ENCODE data around the gene LRP1B. TPM values are rescaled to one million over a fixed set of nuclear protein-coding genes. Genes with fewer than 3 reads are reported as not detected.

The LRP1B gene
- total RNA-seq, 2 donors from 2014 or later, result 0.91 to 1.2 TPM

DNA sequence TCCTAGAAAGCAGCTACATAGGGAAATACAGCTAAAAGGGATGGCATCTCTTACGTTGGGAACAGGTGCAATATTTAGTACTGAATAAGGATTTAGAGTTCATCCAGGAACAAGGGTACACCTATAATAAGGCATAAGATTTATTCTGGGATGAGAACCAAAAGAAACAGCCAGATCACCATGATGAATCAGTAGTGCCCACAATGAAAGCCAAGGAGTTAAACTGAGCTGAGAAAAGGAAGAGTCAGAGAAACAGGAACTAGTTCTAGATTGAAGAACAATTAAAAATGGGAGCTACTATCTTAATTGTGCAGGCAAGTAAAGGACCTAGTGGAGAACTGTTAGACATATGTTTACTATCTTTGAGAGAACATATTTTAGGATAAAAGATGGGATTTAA, 692.3 kb downstream of the LRP1B start:
- Histone ChIP-seq H3K27me3 (replicated peaks; ENCODE audit: insufficient read depth) (no peaks in the 10 kb centered on the region), H3K4me1 (replicated peaks) (no peaks in the 10 kb centered on the region), H3K36me3 (no peaks in the 10 kb centered on the region), H3K4me3 (no peak overlapping the region), H3K27ac (no peak overlapping the region), H3K9me3 (no peaks in the 10 kb centered on the region)
- 87% methylated on average over 1 of the region's 1 CpG for WGBS
- intact Hi-C loops (cut with DNase I), result no loop called here
- DNase-seq (ENCODE audit: low spot score), result no peak
- TF ChIP-seq POLR2AphosphoS5 (IDR thresholded peaks at IDR 0.05) (no peak), POLR2A (IDR thresholded peaks at IDR 0.05) (no peak), CTCF (IDR thresholded peaks at IDR 0.05) (no peak)

GRCh38 chr2:141437521-141437920, 693.3 kb downstream of the LRP1B start:
- 91% methylated on average over 1 of the region's 1 CpG for WGBS
- no peak overlapping the region for H3K27ac ChIP-seq
- H3K4me1 ChIP-seq (replicated peaks), result no peaks in the 10 kb centered on the region
- no peak for TF ChIP-seq POLR2AphosphoS5 (IDR thresholded peaks at IDR 0.05)
- TF ChIP-seq POLR2A (IDR thresholded peaks at IDR 0.05), result no peak
- H3K9me3 ChIP-seq, result no peaks in the 10 kb centered on the region
- no peak for DNase-seq (ENCODE audit: low spot score)
- no peaks in the 10 kb centered on the region for H3K27me3 ChIP-seq (replicated peaks; ENCODE audit: insufficient read depth)
- H3K36me3 ChIP-seq, result no peaks in the 10 kb centered on the region
- intact Hi-C loops (cut with DNase I), result no loop called here
- no peak overlapping the region for H3K4me3 ChIP-seq

DNA sequence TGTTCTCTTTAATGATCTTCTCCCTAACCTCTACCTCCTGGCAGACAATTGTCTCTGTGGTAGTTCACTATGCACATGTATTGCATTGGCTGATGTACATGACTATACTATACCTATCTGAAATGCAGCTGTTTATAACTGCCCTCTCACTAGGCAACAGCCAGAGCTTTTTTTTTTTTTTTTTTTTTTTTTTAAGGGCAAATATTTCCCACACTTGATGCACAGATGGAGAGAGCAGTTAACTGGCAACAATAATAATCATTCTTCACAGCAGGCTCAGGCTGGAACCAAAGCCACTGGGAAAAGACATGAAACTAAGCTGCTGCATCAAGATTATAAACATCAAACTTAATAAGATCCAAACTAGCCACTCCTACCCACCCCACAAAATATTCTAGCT, 707.7 kb downstream of the LRP1B start:
- H3K9me3 ChIP-seq, result no peaks in the 10 kb centered on the region

GRCh38 chr2:141417246-141417797, 713.5 kb downstream of the LRP1B start:
- no peak for DNase-seq (ENCODE audit: low spot score)
- no peaks in the 10 kb centered on the region for H3K4me1 ChIP-seq (replicated peaks)
- no peak overlapping the region for H3K27ac ChIP-seq
- intact Hi-C loops (cut with DNase I), result no loop called here
- H3K27me3 ChIP-seq (replicated peaks; ENCODE audit: insufficient read depth), result no peaks in the 10 kb centered on the region
- TF ChIP-seq POLR2A (IDR thresholded peaks at IDR 0.05) (no peak), POLR2AphosphoS5 (IDR thresholded peaks at IDR 0.05) (no peak), CTCF (IDR thresholded peaks at IDR 0.05) (no peak)
- WGBS, result 93% methylated on average over 1 of the region's 1 CpG
- H3K4me3 ChIP-seq, result no peak overlapping the region
- no peaks in the 10 kb centered on the region for H3K36me3 ChIP-seq
- H3K9me3 ChIP-seq, result no peaks in the 10 kb centered on the region

More for the DNA sequence above, 707.7 kb downstream of the LRP1B start:
- no peak overlapping the region for H3K27ac ChIP-seq
- no peak for DNase-seq (ENCODE audit: low spot score)
- TF ChIP-seq CTCF (IDR thresholded peaks at IDR 0.05), result no peak
- no peak for TF ChIP-seq POLR2AphosphoS5 (IDR thresholded peaks at IDR 0.05)
- no peak for TF ChIP-seq POLR2A (IDR thresholded peaks at IDR 0.05)
- H3K4me3 ChIP-seq, result no peak overlapping the region
- H3K4me1 ChIP-seq (replicated peaks), result no peaks in the 10 kb centered on the region
- no peaks in the 10 kb centered on the region for H3K27me3 ChIP-seq (replicated peaks; ENCODE audit: insufficient read depth)
- intact Hi-C loops (cut with DNase I), result no loop called here
- H3K36me3 ChIP-seq, result no peaks in the 10 kb centered on the region

- intact Hi-C loops (cut with DNase I), result no loop called here
- no peak for DNase-seq (ENCODE audit: low spot score)
- no peak overlapping the region for H3K4me3 ChIP-seq
- H3K27me3 ChIP-seq (replicated peaks; ENCODE audit: insufficient read depth), result no peaks in the 10 kb centered on the region
- TF ChIP-seq POLR2A (IDR thresholded peaks at IDR 0.05) (no peak), POLR2AphosphoS5 (IDR thresholded peaks at IDR 0.05) (no peak), CTCF (IDR thresholded peaks at IDR 0.05) (no peak)
- H3K36me3 ChIP-seq, result no peaks in the 10 kb centered on the region
- H3K4me1 ChIP-seq (replicated peaks), result no peaks in the 10 kb centered on the region
- WGBS, result 62% methylated on average over 2 of the region's 2 CpGs
- no peaks in the 10 kb centered on the region for H3K9me3 ChIP-seq
- H3K27ac ChIP-seq, result no peak overlapping the region
Observed at GRCh38 chr2:141411419-141411818, 719.4 kb downstream of the LRP1B start.
